Measurements from ENCODE around the gene FHL5.

- TF ChIP-seq CTCF (IDR thresholded peaks at IDR 0.05) (no peak), POLR2A (IDR thresholded peaks at IDR 0.05) (no peak), POLR2AphosphoS5 (IDR thresholded peaks at IDR 0.05; ENCODE audit: insufficient read depth in 1 of 2, low read depth in 1 of 2) (no peak)
These were observed 94.4 kb downstream of the FHL5 start for GRCh38 chr6:96657344-96657743.

Data from vagina (tissue), 2 donors.